ENCODE results near the gene OR2T33.

DNA sequence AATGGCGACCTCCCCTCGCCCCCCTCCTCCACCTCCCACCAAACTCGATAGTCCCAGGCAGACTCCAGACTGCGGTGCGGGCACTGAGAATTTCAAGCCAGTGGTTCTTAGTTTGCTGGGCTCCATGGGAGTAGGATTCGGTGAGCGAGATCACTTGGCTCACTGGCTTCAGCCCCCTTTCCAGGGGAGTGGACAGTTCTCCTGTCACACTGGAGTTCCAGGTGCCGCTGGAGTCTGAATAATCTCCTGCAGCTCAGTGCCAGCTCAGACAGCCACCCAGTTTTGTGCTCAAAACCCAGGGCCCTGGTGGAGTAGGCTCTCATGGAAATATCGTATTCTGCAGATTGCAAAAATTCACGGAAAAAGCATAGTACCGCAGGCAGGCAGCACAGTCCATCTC is 39.0 kb upstream of the OR2T33 start:
- TF ChIP-seq EZH2 (IDR thresholded peaks at IDR 0.05; ENCODE audit: insufficient read depth, low read length), result no peak
- TF ChIP-seq, protein P1, sequence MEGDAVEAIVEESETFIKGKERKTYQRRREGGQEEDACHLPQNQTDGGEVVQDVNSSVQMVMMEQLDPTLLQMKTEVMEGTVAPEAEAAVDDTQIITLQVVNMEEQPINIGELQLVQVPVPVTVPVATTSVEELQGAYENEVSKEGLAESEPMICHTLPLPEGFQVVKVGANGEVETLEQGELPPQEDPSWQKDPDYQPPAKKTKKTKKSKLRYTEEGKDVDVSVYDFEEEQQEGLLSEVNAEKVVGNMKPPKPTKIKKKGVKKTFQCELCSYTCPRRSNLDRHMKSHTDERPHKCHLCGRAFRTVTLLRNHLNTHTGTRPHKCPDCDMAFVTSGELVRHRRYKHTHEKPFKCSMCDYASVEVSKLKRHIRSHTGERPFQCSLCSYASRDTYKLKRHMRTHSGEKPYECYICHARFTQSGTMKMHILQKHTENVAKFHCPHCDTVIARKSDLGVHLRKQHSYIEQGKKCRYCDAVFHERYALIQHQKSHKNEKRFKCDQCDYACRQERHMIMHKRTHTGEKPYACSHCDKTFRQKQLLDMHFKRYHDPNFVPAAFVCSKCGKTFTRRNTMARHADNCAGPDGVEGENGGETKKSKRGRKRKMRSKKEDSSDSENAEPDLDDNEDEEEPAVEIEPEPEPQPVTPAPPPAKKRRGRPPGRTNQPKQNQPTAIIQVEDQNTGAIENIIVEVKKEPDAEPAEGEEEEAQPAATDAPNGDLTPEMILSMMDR (IDR thresholded peaks at IDR 0.05; ENCODE audit: insufficient read depth, low read depth, low read length), result no peak

All from astrocyte (in vitro differentiated cells and primary cell).